Measurements from ENCODE around the gene TNFRSF6B. TPM values are rescaled to one million over a fixed set of nuclear protein-coding genes. Genes with fewer than 3 reads are reported as not detected.

Gene TNFRSF6B
- polyA plus RNA-seq, 2 of the 4 experiments (the other 2 are of a cell fraction): 0.22 to 0.66 TPM

GRCh38 chr20:63706027-63706695 lies 9.7 kb downstream of the TNFRSF6B start:
- no peak for ATAC-seq
- peaks cover 26% of the 10 kb centered on the region for H3K4me1 ChIP-seq
- WGBS (ENCODE audit: missing lambda C conversion rate): 84% methylated on average over 11 of the region's 12 CpGs
- no peaks in the 10 kb centered on the region for H3K9me3 ChIP-seq
- H3K4me3 ChIP-seq: peak overlapping the region; percentile 98
- ChIA-PET CTCF (interaction anchor here (0.7 to 1.5 kb wide), 5 partner anchors 9 to 169 kb away, joined by 3 to 7 read pairs (median 3); partner anchors contain the start of gene PTK6), POLR2A (interaction anchor here (2.0 kb wide), 1 partner anchor 332 kb away, joined by 4 read pairs; no protein-coding TSS in a partner anchor)
- H3K4me2 ChIP-seq: peak overlapping the region; percentile 99
- no peak for FAIRE-seq
- TF ChIP-seq, protein P1, sequence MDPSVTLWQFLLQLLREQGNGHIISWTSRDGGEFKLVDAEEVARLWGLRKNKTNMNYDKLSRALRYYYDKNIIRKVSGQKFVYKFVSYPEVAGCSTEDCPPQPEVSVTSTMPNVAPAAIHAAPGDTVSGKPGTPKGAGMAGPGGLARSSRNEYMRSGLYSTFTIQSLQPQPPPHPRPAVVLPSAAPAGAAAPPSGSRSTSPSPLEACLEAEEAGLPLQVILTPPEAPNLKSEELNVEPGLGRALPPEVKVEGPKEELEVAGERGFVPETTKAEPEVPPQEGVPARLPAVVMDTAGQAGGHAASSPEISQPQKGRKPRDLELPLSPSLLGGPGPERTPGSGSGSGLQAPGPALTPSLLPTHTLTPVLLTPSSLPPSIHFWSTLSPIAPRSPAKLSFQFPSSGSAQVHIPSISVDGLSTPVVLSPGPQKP (IDR thresholded peaks at IDR 0.05; ENCODE audit: low read depth, low read length): no peak
- TF ChIP-seq, protein P2, sequence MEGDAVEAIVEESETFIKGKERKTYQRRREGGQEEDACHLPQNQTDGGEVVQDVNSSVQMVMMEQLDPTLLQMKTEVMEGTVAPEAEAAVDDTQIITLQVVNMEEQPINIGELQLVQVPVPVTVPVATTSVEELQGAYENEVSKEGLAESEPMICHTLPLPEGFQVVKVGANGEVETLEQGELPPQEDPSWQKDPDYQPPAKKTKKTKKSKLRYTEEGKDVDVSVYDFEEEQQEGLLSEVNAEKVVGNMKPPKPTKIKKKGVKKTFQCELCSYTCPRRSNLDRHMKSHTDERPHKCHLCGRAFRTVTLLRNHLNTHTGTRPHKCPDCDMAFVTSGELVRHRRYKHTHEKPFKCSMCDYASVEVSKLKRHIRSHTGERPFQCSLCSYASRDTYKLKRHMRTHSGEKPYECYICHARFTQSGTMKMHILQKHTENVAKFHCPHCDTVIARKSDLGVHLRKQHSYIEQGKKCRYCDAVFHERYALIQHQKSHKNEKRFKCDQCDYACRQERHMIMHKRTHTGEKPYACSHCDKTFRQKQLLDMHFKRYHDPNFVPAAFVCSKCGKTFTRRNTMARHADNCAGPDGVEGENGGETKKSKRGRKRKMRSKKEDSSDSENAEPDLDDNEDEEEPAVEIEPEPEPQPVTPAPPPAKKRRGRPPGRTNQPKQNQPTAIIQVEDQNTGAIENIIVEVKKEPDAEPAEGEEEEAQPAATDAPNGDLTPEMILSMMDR (IDR thresholded peaks at IDR 0.05): no peak
- no peak for TF ChIP-seq GATA3 (IDR thresholded peaks at IDR 0.05; ENCODE audit: borderline replicate concordance)
- no peak for TF ChIP-seq E2F6 (IDR thresholded peaks at IDR 0.05; ENCODE audit: borderline replicate concordance, low read depth)
- TF ChIP-seq, protein P3, sequence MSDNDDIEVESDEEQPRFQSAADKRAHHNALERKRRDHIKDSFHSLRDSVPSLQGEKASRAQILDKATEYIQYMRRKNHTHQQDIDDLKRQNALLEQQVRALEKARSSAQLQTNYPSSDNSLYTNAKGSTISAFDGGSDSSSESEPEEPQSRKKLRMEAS (IDR thresholded peaks at IDR 0.05): no peak
- no peak for TF ChIP-seq HOXB5 (CRISPR knock-in tag; IDR thresholded peaks at IDR 0.05)
- TF ChIP-seq TFCP2L1 (CRISPR knock-in tag; IDR thresholded peaks at IDR 0.05): no peak
- TF ChIP-seq EHMT2 (IDR thresholded peaks at IDR 0.05; ENCODE audit: low read depth): no peak
- TF ChIP-seq, protein P4, sequence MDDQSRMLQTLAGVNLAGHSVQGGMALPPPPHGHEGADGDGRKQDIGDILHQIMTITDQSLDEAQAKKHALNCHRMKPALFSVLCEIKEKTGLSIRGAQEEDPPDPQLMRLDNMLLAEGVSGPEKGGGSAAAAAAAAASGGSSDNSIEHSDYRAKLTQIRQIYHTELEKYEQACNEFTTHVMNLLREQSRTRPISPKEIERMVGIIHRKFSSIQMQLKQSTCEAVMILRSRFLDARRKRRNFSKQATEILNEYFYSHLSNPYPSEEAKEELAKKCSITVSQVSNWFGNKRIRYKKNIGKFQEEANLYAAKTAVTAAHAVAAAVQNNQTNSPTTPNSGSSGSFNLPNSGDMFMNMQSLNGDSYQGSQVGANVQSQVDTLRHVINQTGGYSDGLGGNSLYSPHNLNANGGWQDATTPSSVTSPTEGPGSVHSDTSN (IDR thresholded peaks at IDR 0.05): no peak
- no peak for TF ChIP-seq MAFK (IDR thresholded peaks at IDR 0.05; ENCODE audit: partially characterized antibody)
- no peak for TF ChIP-seq ZNF302 (CRISPR knock-in tag; IDR thresholded peaks at IDR 0.05)
- no peak for TF ChIP-seq HEYL (CRISPR knock-in tag; IDR thresholded peaks at IDR 0.05)
- TF ChIP-seq, protein P5, sequence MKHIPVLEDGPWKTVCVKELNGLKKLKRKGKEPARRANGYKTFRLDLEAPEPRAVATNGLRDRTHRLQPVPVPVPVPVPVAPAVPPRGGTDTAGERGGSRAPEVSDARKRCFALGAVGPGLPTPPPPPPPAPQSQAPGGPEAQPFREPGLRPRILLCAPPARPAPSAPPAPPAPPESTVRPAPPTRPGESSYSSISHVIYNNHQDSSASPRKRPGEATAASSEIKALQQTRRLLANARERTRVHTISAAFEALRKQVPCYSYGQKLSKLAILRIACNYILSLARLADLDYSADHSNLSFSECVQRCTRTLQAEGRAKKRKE (CRISPR knock-in tag; IDR thresholded peaks at IDR 0.05; ENCODE audit: low read depth): no peak
- TF ChIP-seq EP300 (IDR thresholded peaks at IDR 0.05): no peak
- no peak for TF ChIP-seq CHD2 (IDR thresholded peaks at IDR 0.05; ENCODE audit: low read length, partially characterized antibody)
- H3K27ac ChIP-seq: peak overlapping the region; percentile 97 to 98
- DNase-seq (ENCODE audit: low read depth in 1 of 2, low spot score in 1 of 2): no peak

DNA sequence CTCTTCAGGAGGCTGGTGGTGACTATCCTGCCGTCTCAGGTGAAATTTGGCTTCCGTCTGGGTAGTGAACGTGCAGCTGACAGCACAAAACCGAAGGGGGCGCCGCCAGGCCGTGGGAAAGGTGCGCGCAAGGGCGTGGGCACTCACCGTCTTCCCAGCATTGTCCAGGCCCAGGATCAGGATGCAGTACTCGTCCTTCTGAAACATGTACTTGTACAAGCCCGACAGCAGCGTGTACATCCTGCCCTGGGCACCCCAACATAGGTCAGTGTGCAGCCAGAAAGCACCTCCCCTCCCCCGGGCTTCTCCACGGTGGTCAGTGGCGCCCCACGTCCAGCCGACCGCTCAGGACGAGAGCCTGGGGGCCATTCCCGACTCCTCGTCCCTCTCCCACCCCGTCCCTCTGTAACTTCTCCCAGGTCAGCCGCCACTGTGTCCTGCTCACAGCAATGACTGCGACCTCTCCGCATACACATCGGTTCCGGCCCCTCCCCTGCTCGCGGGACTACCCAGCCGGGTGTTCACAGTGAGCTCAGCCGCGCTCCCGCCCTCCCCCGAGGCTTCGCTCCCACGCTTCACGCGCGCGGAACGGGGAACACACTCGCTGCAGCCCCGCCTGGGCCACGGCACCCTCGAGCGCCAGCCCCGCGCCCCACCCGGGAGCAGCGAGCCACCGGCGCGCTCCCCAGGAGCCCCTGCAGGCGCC lies 10.6 kb downstream of the TNFRSF6B start:
- H3K27ac ChIP-seq: peak overlapping the region; percentile 97 to 98
- H3K4me1 ChIP-seq: peaks cover 22% of the 10 kb centered on the region
- peak overlapping the region; percentile 99 for H3K4me2 ChIP-seq
- 6% methylated on average over 29 of the region's 56 CpGs for WGBS (ENCODE audit: missing lambda C conversion rate)
- ChIA-PET CTCF (interaction anchor here (0.7 to 1.6 kb wide), 8 partner anchors 8 to 273 kb away, joined by 3 to 7 read pairs (median 4); partner anchors contain the start of gene SAMD10), POLR2A (interaction anchor here (1.0 to 2.5 kb wide), 11 partner anchors 9 to 331 kb away, joined by 3 to 38 read pairs (median 4); partner anchors contain the start of genes LIME1, PTK6, RTEL1 and SLC2A4RG)
- ATAC-seq (peak; percentile 38 to 64; a peak in 5 of 6 replicates), FAIRE-seq (no peak), DNase-seq (ENCODE audit: low read depth in 1 of 2, low spot score in 1 of 2) (peak in 1 of 2 experiments; percentile 74)
- TF ChIP-seq RAD21 (conservative IDR thresholded peaks at IDR 0.05 in 1 of 2, IDR thresholded peaks at IDR 0.05 in 1 of 2) (peak; percentile 41 to 57; a peak in 3 of 5 replicates), EP300 (IDR thresholded peaks at IDR 0.05) (no peak), SMC3 (IDR thresholded peaks at IDR 0.05) (0 out of 3 replicates have a peak, but pooled peaks have one; percentile 26), NFE2L2 (conservative IDR thresholded peaks at IDR 0.05; ENCODE audit: low read length) (no peak)
- peaks cover 4% of the 10 kb centered on the region for H3K9me3 ChIP-seq
- peak overlapping the region; percentile 98 for H3K4me3 ChIP-seq
